Keratinocyte (primary cell): ENCODE measurements around the gene ZCCHC17. TPM values are rescaled to one million over a fixed set of nuclear protein-coding genes. Genes with fewer than 3 reads are reported as not detected.

Experiments used
- DNase-seq: peaks from one replicate; pipeline ENCODE4 v3.0.0-alpha.2; 2011; ENCODE audit warnings: low read depth, missing footprints, low spot score
- FAIRE-seq: peaks from 2 replicates; lab custom pipeline; 2011; peaks lifted over from hg19 to GRCh38; lab: Jason Lieb, UNC
- H2AFZ ChIP-seq: 2 replicates; pipeline ENCODE4 v1.6.0; 2012; ENCODE audit warnings: low read length, control low read depth, inconsistent platforms; ENCODE audit not compliant: control insufficient read depth
- H3K27ac ChIP-seq: 2 replicates; pipeline ENCODE4 v1.5.1; 2011; ENCODE audit warnings: low read length; ENCODE audit not compliant: control insufficient read depth, insufficient read depth
- H3K27me3 ChIP-seq: 3 replicates; pipeline ENCODE4 v1.6.0; 2011; ENCODE audit warnings: low read length; ENCODE audit not compliant: control insufficient read depth, insufficient read depth; ENCODE audit errors: extremely low read depth
- H3K36me3 ChIP-seq, 2 experiments: 2 replicates in 1 of 2; 3 replicates in 1 of 2; pipeline ENCODE4 v1.5.1; 2011; ENCODE audit warnings: low read length in 2 of 2, mild to moderate bottlenecking in 1 of 2; ENCODE audit not compliant: control insufficient read depth in 2 of 2, insufficient read depth in 2 of 2; ENCODE audit errors: extremely low read depth in 1 of 2
- H3K4me1 ChIP-seq: 3 replicates; pipeline ENCODE4 v1.5.1; 2011; ENCODE audit warnings: low read length; ENCODE audit not compliant: control insufficient read depth, insufficient read depth; ENCODE audit errors: extremely low read depth
- H3K4me2 ChIP-seq: 3 replicates; pipeline ENCODE4 v1.6.0; 2011; ENCODE audit warnings: low read depth, low read length; ENCODE audit not compliant: control insufficient read depth, insufficient read depth; ENCODE audit errors: extremely low read depth
- H3K4me3 ChIP-seq, 3 experiments: fragments of 200-600 bp in 1 of 3; sonication (generic) in 1 of 3; 2 replicates in 2 of 3; 3 replicates in 1 of 3; pipeline ENCODE4 v1.5.1; 2011 to 2016; ENCODE audit warnings: low read length in 3 of 3, mild to moderate bottlenecking in 3 of 3, control low read depth in 2 of 3, inconsistent platforms in 1 of 3, low read depth in 1 of 3, mixed read lengths in 1 of 3, mixed run types in 1 of 3, moderate library complexity in 1 of 3; ENCODE audit not compliant: control insufficient read depth in 2 of 3, insufficient read depth in 2 of 3; ENCODE audit errors: extremely low read depth in 1 of 3
- H3K79me2 ChIP-seq: 2 replicates; pipeline ENCODE4 v1.6.0; 2012; ENCODE audit warnings: low read length; ENCODE audit not compliant: control insufficient read depth, insufficient read depth
- H3K9ac ChIP-seq: 3 replicates; pipeline ENCODE4 v1.6.0; 2011; ENCODE audit warnings: low read length; ENCODE audit not compliant: control insufficient read depth, insufficient read depth; ENCODE audit errors: extremely low read depth
- H3K9me1 ChIP-seq: 3 replicates; pipeline ENCODE4 v1.6.0; 2011; ENCODE audit warnings: low read length; ENCODE audit not compliant: control insufficient read depth, insufficient read depth; ENCODE audit errors: extremely low read depth
- H3K9me3 ChIP-seq: 2 replicates; pipeline ENCODE4 v1.5.1; 2012; ENCODE audit warnings: low read depth, low read length; ENCODE audit not compliant: control insufficient read depth
- H4K20me1 ChIP-seq: 3 replicates; pipeline ENCODE4 v1.6.0; 2011; ENCODE audit warnings: low read length; ENCODE audit not compliant: control insufficient read depth, insufficient read depth; ENCODE audit errors: extremely low read depth
- EZH2 ChIP-seq: IDR thresholded peaks from one replicate; pipeline ENCODE4 v1.6.1; 2012; ENCODE audit warnings: inconsistent platforms, mild to moderate bottlenecking, low read length, moderate library complexity
- dilution Hi-C: fragments of 300-500 bp; cut with MboI; formaldehyde crosslinking; loops from one replicate; pipeline ENCODE4 v1.7.0; 2020; ENCODE audit warnings: low sequenced_read_pairs; ENCODE audit not compliant: extremely low pct_ligation_motif_present
- polyA plus RNA-seq, 5 experiments: library from polyadenylated mRNA; depleted of rRNA in 3 of 5; stranded (reverse) in 3 of 5; stranded (forward) in 1 of 5; unstranded in 1 of 5; fragments of >200 nt; gene quantifications; 1 replicate in 1 of 5; 2 replicates in 3 of 5; 3 replicates in 1 of 5; pipeline versions ENCODE4 v1.2.1 to v1.2.3, GENCODE V29; 2011 to 2012; ENCODE audit warnings: missing spikeins in 2 of 5, low read depth in 1 of 5, low replicate concordance in 1 of 5
- TF ChIP-seq, protein P1 (sequence below), 3 experiments: IDR thresholded peaks in 1 of 3; conservative IDR thresholded peaks in 1 of 3; optimal IDR thresholded peaks in 1 of 3; 2 replicates in 2 of 3; 3 replicates in 1 of 3; pipeline versions ENCODE3 to v1.5.1; 2011; ENCODE audit warnings: low read length in 3 of 3, mild to moderate bottlenecking in 3 of 3, moderate library complexity in 2 of 3, control low read depth in 1 of 3, inconsistent platforms in 1 of 3; ENCODE audit not compliant: insufficient read depth in 2 of 3; ENCODE audit errors: extremely low read depth in 1 of 3

Gene ZCCHC17
- polyA plus RNA-seq, 1 donor (not counting 4 experiments of a cell fraction or from before 2014, with no cell fraction given): 70.0 TPM

DNA sequence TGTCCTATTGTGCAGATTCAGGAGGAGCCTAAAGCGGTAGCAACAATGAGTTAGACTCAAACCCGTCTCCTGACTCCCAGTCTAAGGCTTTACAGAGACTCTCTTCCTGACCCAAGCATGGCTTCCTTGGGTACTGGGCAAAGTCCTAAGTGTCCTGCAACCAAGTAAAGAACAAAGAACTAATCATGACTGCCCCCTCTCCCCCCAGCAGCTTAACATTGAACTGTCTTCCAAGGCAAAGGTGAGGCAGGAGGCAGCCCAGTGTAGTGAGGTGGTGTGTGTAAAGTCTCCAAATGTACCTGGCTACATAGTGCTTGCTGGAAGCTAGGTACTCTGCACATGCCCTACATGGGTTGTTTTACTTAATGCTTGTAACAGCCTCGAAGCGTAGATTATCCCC lies 73.7 kb downstream of the ZCCHC17 start:
- H3K4me2 ChIP-seq: no peak overlapping the region
- dilution Hi-C loops: no loop called here
- H3K36me3 ChIP-seq: peaks cover 6 to 8% of the 10 kb centered on the region in 2 experiments
- DNase-seq (no peak), FAIRE-seq (no peak)
- no peak overlapping the region for H2AFZ ChIP-seq
- H3K4me3 ChIP-seq: no peak overlapping the region
- no peak overlapping the region for H3K9ac ChIP-seq
- no peaks in the 10 kb centered on the region for H3K9me1 ChIP-seq
- H3K79me2 ChIP-seq: no peaks in the 10 kb centered on the region
- no peak overlapping the region for H3K27ac ChIP-seq
- no peaks in the 10 kb centered on the region for H3K9me3 ChIP-seq
- no peaks in the 10 kb centered on the region for H3K27me3 ChIP-seq
- peaks cover 19% of the 10 kb centered on the region for H3K4me1 ChIP-seq
- H4K20me1 ChIP-seq: no peaks in the 10 kb centered on the region
- TF ChIP-seq EZH2: no peak
- TF ChIP-seq, protein P1, sequence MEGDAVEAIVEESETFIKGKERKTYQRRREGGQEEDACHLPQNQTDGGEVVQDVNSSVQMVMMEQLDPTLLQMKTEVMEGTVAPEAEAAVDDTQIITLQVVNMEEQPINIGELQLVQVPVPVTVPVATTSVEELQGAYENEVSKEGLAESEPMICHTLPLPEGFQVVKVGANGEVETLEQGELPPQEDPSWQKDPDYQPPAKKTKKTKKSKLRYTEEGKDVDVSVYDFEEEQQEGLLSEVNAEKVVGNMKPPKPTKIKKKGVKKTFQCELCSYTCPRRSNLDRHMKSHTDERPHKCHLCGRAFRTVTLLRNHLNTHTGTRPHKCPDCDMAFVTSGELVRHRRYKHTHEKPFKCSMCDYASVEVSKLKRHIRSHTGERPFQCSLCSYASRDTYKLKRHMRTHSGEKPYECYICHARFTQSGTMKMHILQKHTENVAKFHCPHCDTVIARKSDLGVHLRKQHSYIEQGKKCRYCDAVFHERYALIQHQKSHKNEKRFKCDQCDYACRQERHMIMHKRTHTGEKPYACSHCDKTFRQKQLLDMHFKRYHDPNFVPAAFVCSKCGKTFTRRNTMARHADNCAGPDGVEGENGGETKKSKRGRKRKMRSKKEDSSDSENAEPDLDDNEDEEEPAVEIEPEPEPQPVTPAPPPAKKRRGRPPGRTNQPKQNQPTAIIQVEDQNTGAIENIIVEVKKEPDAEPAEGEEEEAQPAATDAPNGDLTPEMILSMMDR (optimal IDR thresholded peaks at IDR 0.05 in 1 of 3, IDR thresholded peaks at IDR 0.05 in 1 of 3, conservative IDR thresholded peaks at IDR 0.05 in 1 of 3; ENCODE audit: extremely low read depth in 1 of 3, insufficient read depth in 2 of 3, low read length in 3 of 3): no peak

DNA sequence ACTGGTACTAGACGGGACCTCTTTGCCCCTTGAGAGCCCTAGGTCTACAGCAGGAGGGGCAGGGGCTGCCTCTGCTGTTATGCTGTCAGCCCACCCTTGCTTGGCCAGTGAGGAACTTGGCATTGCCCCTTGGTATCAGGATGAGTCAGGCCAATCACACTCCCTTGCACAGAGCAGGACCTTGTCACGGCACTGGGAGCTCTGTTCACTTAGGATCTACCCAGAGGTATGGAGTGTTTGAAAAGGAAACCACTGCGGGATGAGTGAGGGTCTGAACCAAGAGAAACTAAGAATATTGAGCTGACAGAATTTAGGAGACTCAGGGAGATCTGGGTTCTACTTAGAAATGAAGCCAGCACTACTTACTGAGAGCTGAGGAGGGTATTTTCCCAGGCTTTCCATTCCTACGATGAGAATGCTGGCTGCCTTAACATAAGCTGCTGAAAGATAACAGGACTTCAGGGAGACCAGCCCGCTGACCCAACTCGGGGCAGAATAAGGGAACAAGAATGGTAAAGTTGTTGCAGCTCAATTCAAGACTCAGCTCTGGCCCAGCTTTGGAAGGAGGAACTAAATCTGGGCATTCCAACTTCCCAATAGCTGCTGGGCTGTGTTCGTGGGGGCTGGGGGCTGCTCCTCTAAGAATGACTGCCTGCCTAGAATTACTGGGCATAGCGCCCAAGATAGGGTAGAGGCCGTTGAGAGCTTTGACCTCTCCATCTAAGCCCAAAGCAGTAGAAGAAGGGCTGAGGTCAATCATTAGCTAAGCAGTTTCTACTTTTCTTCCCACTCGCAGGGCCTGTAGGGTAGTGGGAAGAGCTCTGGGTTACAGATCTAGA lies 74.5 kb downstream of the ZCCHC17 start:
- H3K27ac ChIP-seq: no peak overlapping the region
- H2AFZ ChIP-seq: no peak overlapping the region
- dilution Hi-C loops: no loop called here
- H3K79me2 ChIP-seq: no peaks in the 10 kb centered on the region
- FAIRE-seq (no peak), DNase-seq (no peak)
- no peak overlapping the region for H3K9ac ChIP-seq
- H3K27me3 ChIP-seq: no peaks in the 10 kb centered on the region
- no peak overlapping the region for H3K4me3 ChIP-seq
- H3K4me2 ChIP-seq: no peak overlapping the region
- no peaks in the 10 kb centered on the region for H4K20me1 ChIP-seq
- peaks cover 19% of the 10 kb centered on the region for H3K4me1 ChIP-seq
- H3K9me1 ChIP-seq: no peaks in the 10 kb centered on the region
- no peak for TF ChIP-seq EZH2
- TF ChIP-seq, protein P1 (optimal IDR thresholded peaks at IDR 0.05 in 1 of 3, IDR thresholded peaks at IDR 0.05 in 1 of 3, conservative IDR thresholded peaks at IDR 0.05 in 1 of 3; ENCODE audit: extremely low read depth in 1 of 3, insufficient read depth in 2 of 3, low read length in 3 of 3): no peak
- H3K36me3 ChIP-seq: peaks cover 4 to 6% of the 10 kb centered on the region in 2 experiments
- no peaks in the 10 kb centered on the region for H3K9me3 ChIP-seq
